CD14-positive monocyte (primary cell): ENCODE measurements around the gene ZFYVE28. TPM values are rescaled to one million over a fixed set of nuclear protein-coding genes. Genes with fewer than 3 reads are reported as not detected.

ENCODE experiments used
- DNase-seq, 3 donors: peaks; one replicate each; pipeline ENCODE4 v3.0.0-alpha.2; 2011 to 2022
- H2AFZ ChIP-seq: 2 replicates; pipeline ENCODE4 v1.6.0; 2012; ENCODE audit warnings: mild to moderate bottlenecking, low read depth, low read length, inconsistent platforms; ENCODE audit not compliant: insufficient read depth, poor library complexity, severe bottlenecking
- H3K27ac ChIP-seq, 2 donors: 1 replicate in 1 of 2; 2 replicates in 1 of 2; pipeline ENCODE4 v1.5.1; 2012 to 2013; ENCODE audit warnings: low read length in 2 of 2, control low read depth in 1 of 2, inconsistent platforms in 1 of 2, low read depth in 1 of 2, mild to moderate bottlenecking in 1 of 2
- H3K27me3 ChIP-seq, 2 donors: one replicate each; pipeline versions ENCODE4 v1.6.0 to v1.6.1; 2011 to 2013; ENCODE audit warnings: low read length in 2 of 2; ENCODE audit not compliant: control insufficient read depth in 2 of 2, insufficient read depth in 2 of 2
- H3K36me3 ChIP-seq, 2 donors: replicated peaks in 1 of 2; 1 replicate in 1 of 2; 2 replicates in 1 of 2; pipeline versions ENCODE4 v1.5.1 to v1.6.1; 2012 to 2013; ENCODE audit warnings: low read length in 2 of 2, control low read depth in 1 of 2, inconsistent platforms in 1 of 2, mild to moderate bottlenecking in 1 of 2; ENCODE audit not compliant: insufficient read depth in 2 of 2, control insufficient read depth in 1 of 2
- H3K4me1 ChIP-seq, 2 donors: 1 replicate in 1 of 2; 2 replicates in 1 of 2; pipeline versions ENCODE4 v1.5.1 to v1.6.1; 2012 to 2013; ENCODE audit warnings: low read length in 2 of 2, control low read depth in 1 of 2, inconsistent platforms in 1 of 2, mild to moderate bottlenecking in 1 of 2, moderate library complexity in 1 of 2; ENCODE audit not compliant: insufficient read depth in 2 of 2, control insufficient read depth in 1 of 2
- H3K4me2 ChIP-seq: replicated peaks from 2 replicates; pipeline ENCODE3; 2012; ENCODE audit warnings: low read length, moderate library complexity, mild to moderate bottlenecking; ENCODE audit not compliant: poor library complexity, severe bottlenecking; ENCODE audit errors: extremely low read depth
- H3K4me3 ChIP-seq, 3 experiments: fragments of 200-600 bp in 1 of 3; sonication (generic) in 1 of 3; replicated peaks in 1 of 3; 1 replicate in 2 of 3; 2 replicates in 1 of 3; pipeline ENCODE4 v1.5.1; 2011 to 2013; ENCODE audit warnings: low read length in 3 of 3, mild to moderate bottlenecking in 3 of 3, control low read depth in 2 of 3, low read depth in 2 of 3, inconsistent platforms in 1 of 3, moderate library complexity in 1 of 3
- H3K79me2 ChIP-seq: 2 replicates; pipeline ENCODE4 v1.6.0; 2012; ENCODE audit warnings: mild to moderate bottlenecking, control low read depth, inconsistent platforms, low read length, moderate library complexity; ENCODE audit not compliant: insufficient read depth
- H3K9ac ChIP-seq: 2 replicates; pipeline ENCODE4 v1.6.0; 2017; ENCODE audit warnings: low read length, mild to moderate bottlenecking; ENCODE audit not compliant: insufficient read depth, poor library complexity, severe bottlenecking
- H3K9me3 ChIP-seq, 2 donors: replicated peaks in 1 of 2; 1 replicate in 1 of 2; 2 replicates in 1 of 2; pipeline versions ENCODE4 v1.5.1 to v1.6.1; 2012 to 2013; ENCODE audit warnings: low read length in 2 of 2, control low read depth in 1 of 2; ENCODE audit not compliant: control insufficient read depth in 1 of 2, insufficient read depth in 1 of 2
- H4K20me1 ChIP-seq: 2 replicates; pipeline ENCODE4 v1.6.0; 2012; ENCODE audit warnings: mild to moderate bottlenecking, low read length, control low read depth, moderate library complexity; ENCODE audit not compliant: insufficient read depth
- H3K27ac Mint-ChIP-seq, 7 donors: one replicate each; pipeline ENCODE4 v1.8.0; 2020; ENCODE audit warnings: mild to moderate bottlenecking in 7 of 7, mixed read lengths in 7 of 7, moderate library complexity in 6 of 7, inconsistent platforms in 2 of 7
- H3K27me3 Mint-ChIP-seq, 3 donors: one replicate each; pipeline ENCODE4 v1.8.0; 2021 to 2022; ENCODE audit warnings: low read depth in 3 of 3, mild to moderate bottlenecking in 3 of 3, mixed read lengths in 3 of 3, moderate library complexity in 3 of 3, inconsistent platforms in 1 of 3
- H3K36me3 Mint-ChIP-seq, 2 donors: one replicate each; pipeline ENCODE4 v1.8.0; 2020; ENCODE audit warnings: mixed read lengths in 2 of 2, inconsistent platforms in 1 of 2, mild to moderate bottlenecking in 1 of 2
- H3K4me1 Mint-ChIP-seq: one replicate; pipeline ENCODE4 v1.8.0; 2020; ENCODE audit warnings: mild to moderate bottlenecking, mixed read lengths
- H3K4me3 Mint-ChIP-seq, 2 donors: one replicate each; pipeline ENCODE4 v1.8.0; 2020; ENCODE audit warnings: mild to moderate bottlenecking in 2 of 2, mixed read lengths in 2 of 2, moderate library complexity in 1 of 2
- H3K9me3 Mint-ChIP-seq, 7 donors: one replicate each; pipeline ENCODE4 v1.8.0; 2020 to 2022; ENCODE audit warnings: mixed read lengths in 7 of 7, mild to moderate bottlenecking in 6 of 7, moderate library complexity in 6 of 7, inconsistent platforms in 2 of 7
- WGBS: methylation state at CpG from one replicate; pipeline ENCODE4 v1.1.5; 2013; ENCODE audit warnings: missing lambda C conversion rate; ENCODE audit not compliant: insufficient coverage; 5-methylcytosine and 5-hydroxymethylcytosine counted together
- intact Hi-C, 2 donors: fragments of 100-400 bp; cut with micrococcal nuclease; formaldehyde crosslinking; loops; one replicate each; pipeline versions ENCODE4 v1.15.0 to v1.15.1; 2023
- polyA plus RNA-seq, 3 donors: library from polyadenylated mRNA; depleted of rRNA in 1 of 3; unstranded in 2 of 3; stranded (reverse) in 1 of 3; fragments of 300-500 nt in 2 of 3; fragments of >200 nt in 1 of 3; fragmentation: Illumina TruSeq in 2 of 3; gene quantifications; 1 replicate in 2 of 3; 2 replicates in 1 of 3; pipeline ENCODE4 v1.2.3, GENCODE V29; 2012 to 2021
- TF ChIP-seq, protein P1 (sequence below): fragments of 200-600 bp; IDR thresholded peaks from one replicate; pipeline ENCODE4 v1.8.0; 2022; ENCODE audit warnings: antibody characterized with exemption, mild to moderate bottlenecking

The ZFYVE28 gene
- polyA plus RNA-seq, 3 donors = 1.0 to 4.4 (median 1.1) TPM

DNA sequence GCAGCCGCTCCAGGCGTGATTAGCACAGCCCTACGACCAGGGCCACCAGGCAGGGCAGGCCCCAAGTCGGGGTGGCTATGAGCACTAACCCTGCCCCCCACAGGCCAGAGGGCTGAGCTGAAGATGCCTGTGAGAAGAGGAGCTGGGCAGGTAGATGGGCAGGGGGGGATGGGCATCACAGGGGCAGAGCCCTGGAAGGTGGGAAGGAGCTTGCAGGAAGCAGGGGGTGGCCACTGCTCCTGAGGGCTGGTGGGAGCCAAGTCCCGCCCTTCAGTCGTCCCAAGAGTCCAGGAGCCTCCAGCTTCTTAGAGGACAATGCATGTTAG lies 149.3 kb downstream of the ZFYVE28 start:
- Histone ChIP-seq H3K27me3 (no peaks in the 10 kb centered on the region), H4K20me1 (no peaks in the 10 kb centered on the region), H3K9me3 (no peaks in the 10 kb centered on the region), H3K36me3 (no peaks in the 10 kb centered on the region), H3K4me1 (no peaks in the 10 kb centered on the region), H3K9ac (no peak overlapping the region), H3K4me3 (no peak overlapping the region), H2AFZ (no peak overlapping the region), H3K79me2 (no peaks in the 10 kb centered on the region), H3K4me2 (no peak overlapping the region), H3K27ac (no peak overlapping the region)
- 76% methylated on average over 3 of the region's 6 CpGs for WGBS
- peak overlapping the region in 1 of 7 donors; percentile 17 for H3K27ac Mint-ChIP-seq
- intact Hi-C loops = loop anchor here in 1 of 2 donors (10.0 kb wide), 1 partner anchor 554 kb away; the partner anchor contains the start of gene SLBP
- H3K36me3 Mint-ChIP-seq = no peaks in the 10 kb centered on the region
- no peaks in the 10 kb centered on the region for H3K9me3 Mint-ChIP-seq
- no peaks in the 10 kb centered on the region for H3K4me1 Mint-ChIP-seq
- H3K4me3 Mint-ChIP-seq = no peak overlapping the region
- H3K27me3 Mint-ChIP-seq = peaks cover 0 to 1% (median 0%) of the 10 kb centered on the region in 3 donors
- TF ChIP-seq, protein P1, sequence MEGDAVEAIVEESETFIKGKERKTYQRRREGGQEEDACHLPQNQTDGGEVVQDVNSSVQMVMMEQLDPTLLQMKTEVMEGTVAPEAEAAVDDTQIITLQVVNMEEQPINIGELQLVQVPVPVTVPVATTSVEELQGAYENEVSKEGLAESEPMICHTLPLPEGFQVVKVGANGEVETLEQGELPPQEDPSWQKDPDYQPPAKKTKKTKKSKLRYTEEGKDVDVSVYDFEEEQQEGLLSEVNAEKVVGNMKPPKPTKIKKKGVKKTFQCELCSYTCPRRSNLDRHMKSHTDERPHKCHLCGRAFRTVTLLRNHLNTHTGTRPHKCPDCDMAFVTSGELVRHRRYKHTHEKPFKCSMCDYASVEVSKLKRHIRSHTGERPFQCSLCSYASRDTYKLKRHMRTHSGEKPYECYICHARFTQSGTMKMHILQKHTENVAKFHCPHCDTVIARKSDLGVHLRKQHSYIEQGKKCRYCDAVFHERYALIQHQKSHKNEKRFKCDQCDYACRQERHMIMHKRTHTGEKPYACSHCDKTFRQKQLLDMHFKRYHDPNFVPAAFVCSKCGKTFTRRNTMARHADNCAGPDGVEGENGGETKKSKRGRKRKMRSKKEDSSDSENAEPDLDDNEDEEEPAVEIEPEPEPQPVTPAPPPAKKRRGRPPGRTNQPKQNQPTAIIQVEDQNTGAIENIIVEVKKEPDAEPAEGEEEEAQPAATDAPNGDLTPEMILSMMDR = no peak
- no peak for DNase-seq

DNA sequence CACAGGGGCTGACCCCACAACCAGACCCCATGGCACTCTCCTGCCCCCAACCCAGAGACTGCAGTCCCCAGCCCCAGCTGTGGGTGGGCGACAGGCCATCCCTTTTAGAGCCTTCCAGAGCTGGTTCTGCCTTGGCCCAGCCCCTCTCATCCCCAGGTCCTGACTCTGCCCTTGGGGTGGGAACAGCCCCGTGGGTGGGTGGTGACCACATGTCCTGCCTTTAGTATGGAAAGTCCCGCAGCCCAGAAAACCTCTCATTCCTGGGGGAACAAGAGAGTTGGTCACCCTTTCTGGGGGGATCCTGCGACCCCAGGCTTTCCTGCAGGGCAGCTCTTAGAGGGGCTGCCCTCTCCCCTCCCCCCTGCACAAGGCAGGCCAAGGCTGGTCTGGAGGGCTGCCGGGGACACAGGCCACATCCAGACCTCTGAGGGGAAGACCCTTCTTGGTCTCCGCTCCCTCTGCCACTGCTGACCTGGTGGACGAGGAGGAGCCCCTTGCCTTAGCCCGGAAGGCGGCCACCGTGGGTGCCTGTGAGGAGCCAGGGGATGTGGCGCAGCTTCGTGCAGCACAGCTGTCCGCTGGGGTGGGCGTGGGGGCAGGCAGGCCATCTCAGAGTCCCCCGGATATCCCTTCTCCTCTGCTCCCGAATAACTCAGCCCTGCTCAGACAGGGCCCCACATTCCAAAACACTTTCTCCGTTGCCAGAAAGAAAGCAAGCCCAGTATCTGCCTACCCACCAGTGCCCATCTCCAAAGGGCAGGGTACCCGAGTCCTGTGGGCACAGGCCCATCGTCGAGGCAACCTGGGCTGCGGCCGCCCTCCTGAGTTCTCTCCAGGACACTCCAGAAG lies 149.9 kb downstream of the ZFYVE28 start:
- H2AFZ ChIP-seq = no peak overlapping the region
- H3K4me1 ChIP-seq = no peaks in the 10 kb centered on the region
- H3K9me3 Mint-ChIP-seq = no peaks in the 10 kb centered on the region
- H3K27ac ChIP-seq = no peak overlapping the region
- no peaks in the 10 kb centered on the region for H3K9me3 ChIP-seq
- TF ChIP-seq, protein P1 = no peak
- intact Hi-C loops = loop anchor here in 1 of 2 donors (10.0 kb wide), 1 partner anchor 554 kb away; the partner anchor contains the start of gene SLBP
- H3K4me3 ChIP-seq = no peak overlapping the region
- no peaks in the 10 kb centered on the region for H3K36me3 ChIP-seq
- H3K27me3 ChIP-seq = no peaks in the 10 kb centered on the region
- H3K4me2 ChIP-seq = no peak overlapping the region
- no peak overlapping the region for H3K4me3 Mint-ChIP-seq
- peak overlapping the region in 1 of 7 donors; percentile 17 for H3K27ac Mint-ChIP-seq
- H3K4me1 Mint-ChIP-seq = no peaks in the 10 kb centered on the region
- H3K36me3 Mint-ChIP-seq = no peaks in the 10 kb centered on the region
- H3K79me2 ChIP-seq = no peaks in the 10 kb centered on the region
- H4K20me1 ChIP-seq = no peaks in the 10 kb centered on the region
- H3K27me3 Mint-ChIP-seq = no peaks in the 10 kb centered on the region
- H3K9ac ChIP-seq = no peak overlapping the region
- no peak for DNase-seq
- 87% methylated on average over 19 of the region's 22 CpGs for WGBS
